ENCODE measurements around the gene GNL3.

Gene GNL3

DNA sequence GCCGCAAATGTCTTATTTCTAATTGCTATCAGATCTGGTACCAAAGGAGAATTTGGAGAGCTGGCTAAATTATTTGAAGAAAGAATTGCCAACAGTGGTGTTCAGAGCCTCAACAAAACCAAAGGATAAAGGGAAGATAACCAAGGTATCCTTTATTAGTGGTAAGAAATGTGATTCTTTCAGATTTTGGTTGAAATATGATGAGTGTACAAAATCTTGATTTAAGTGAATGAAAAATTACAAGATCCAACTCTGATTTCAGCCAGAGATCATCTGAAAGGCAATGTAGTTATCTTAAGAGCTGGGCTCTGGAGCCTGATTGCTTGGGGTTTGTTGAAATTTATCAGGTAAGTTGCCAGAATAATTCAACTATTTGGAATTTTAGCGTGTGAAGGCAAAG is 4.7 kb downstream of the GNL3 start:
- DNase-seq, result no peak

DNA sequence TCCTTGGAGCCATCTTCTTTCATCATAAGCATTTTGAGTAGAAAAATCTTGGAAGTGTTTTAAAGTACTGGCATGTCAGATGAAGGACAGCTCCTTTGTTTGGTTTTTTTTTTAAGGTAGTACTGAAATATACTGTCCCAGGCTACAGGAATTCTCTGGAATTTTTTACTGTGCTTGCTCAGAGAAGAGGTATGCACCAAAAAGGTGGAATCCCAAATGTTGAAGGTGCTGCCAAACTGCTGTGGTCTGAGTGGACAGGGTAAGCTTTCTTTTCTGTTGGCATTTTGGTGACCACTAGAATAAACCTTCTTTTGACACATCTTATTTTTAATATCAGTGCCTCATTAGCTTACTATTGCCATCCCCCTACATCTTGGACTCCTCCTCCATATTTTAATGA is 7.2 kb downstream of the GNL3 start:
- no peak for DNase-seq

- DNase-seq, result no peak
Measured at GRCh38 chr3:52694528-52695189, 8.8 kb downstream of the GNL3 start.

- DNase-seq, result no peak
Measured at GRCh38 chr3:52695798-52696671, 10.2 kb downstream of the GNL3 start.

GRCh38 chr3:52696830-52697631 is 11.2 kb downstream of the GNL3 start:
- no peak for DNase-seq

GRCh38 chr3:52697632-52697965 is 11.8 kb downstream of the GNL3 start:
- no peak for DNase-seq

GRCh38 chr3:52703341-52703740 is 17.5 kb downstream of the GNL3 start:
- no peak for DNase-seq

DNA sequence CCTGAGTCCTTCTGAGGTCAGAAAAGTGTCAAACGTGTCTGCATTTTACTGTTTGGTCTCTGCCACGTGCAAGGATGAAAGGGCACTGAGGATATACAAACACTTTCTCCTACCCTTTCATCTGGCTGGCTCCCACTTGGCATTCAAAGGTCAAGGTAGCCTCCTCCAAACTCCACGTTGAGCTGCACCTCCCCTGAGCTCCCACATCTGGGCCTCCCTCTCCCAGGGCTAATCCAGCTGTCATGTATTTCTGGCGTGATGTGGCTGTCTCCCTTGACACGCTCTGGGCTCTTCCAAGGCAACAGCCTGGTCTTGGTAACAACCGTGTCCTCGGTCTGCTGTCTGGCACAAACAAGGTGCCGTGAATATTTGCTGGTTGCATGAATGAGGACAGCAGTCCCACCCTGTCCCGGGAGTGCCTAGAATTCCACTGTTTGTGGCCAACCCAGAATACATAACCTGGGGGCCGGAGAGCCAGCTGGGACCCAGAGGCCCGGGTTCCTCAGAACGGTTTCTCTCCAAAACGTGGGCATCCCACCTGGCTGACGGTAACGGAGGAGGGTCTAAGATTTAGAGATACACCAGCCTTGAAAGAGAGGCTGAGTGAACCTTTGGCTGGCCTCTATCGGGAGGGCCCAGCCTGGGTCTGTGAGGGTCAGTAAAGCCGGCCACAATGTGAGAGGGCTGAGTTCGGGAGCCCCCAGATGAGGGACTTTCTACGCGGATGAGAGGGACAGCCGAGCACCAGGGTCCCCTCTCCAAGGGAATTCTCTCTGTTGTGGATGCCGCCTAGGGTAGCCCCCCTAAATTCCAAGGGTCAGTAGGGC is 19.0 kb downstream of the GNL3 start:
- DNase-seq, result no peak

DNA sequence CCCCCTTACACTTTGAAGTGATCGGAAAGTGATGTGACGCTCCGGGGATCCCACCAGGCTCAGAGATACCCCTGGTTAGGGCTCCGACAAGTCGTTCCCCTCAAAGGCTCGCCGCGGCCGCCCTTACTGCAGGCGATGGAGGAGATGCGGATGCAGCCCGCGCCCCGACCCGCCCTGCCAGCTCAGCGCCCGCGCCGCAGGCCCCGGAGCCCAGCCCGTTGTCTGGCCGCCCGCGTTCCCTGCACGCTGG is 19.5 kb downstream of the GNL3 start:
- no peak for DNase-seq

GRCh38 chr3:52705688-52706686 is 20.2 kb downstream of the GNL3 start, which contains the start of the genes GLT8D1 and SPCS1:
GLT8D1 (minus strand) TSS chr3:52705791; CDS start chr3:52700460, 5,331 bp downstream.
SPCS1 (plus strand) TSS chr3:52706106; CDS start chr3:52706247, 141 bp downstream.
- peak; percentile 81 for DNase-seq

- no peak for DNase-seq
Measured at GRCh38 chr3:52707585-52707984, 21.8 kb downstream of the GNL3 start.

GRCh38 chr3:52710512-52710911 is 24.7 kb downstream of the GNL3 start:
- no peak for DNase-seq

DNA sequence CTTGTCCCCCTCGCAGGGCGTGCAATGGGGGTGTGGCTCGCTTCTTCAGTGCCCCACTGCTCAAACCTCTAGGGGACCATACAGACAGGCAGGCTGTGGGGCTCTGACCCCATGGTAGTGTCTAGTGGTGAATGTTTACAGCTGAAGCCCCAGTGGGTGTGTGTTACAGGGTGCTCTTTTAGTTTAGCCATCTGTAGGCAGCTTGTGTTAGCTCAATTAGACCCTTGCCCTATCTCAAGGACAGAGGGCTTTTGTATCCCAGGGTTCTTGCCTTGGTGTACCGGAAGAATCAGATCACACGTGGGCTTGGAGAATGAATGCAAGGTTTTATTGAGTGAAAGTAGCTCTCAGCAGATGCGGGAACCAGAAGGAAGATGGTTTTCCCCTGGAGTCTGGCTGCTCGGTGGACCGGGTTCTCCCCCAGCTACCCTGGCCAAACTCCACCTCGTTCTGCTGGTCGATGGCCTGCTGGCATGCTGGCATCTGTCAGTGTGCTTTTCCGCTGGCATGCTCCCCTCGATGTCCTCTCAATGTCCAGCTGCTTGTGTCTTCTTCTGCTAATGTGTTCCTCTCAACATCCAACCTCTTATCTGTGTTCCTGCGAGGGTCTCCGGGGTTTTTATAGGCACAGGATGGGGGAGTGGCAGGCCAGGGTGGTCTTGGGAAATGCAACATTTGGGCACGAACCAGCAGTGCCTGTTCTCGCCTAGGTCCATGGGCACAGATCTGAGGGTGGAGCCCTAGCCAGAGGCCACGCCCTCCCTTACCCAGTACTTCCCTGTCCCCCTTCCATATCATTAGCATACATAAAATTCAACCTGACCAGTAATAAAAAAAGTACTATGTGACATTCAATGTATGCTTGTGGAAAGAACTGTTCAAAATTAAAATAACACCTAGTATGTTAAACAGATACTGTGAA is 26.7 kb downstream of the GNL3 start:
- no peak for DNase-seq

DNA sequence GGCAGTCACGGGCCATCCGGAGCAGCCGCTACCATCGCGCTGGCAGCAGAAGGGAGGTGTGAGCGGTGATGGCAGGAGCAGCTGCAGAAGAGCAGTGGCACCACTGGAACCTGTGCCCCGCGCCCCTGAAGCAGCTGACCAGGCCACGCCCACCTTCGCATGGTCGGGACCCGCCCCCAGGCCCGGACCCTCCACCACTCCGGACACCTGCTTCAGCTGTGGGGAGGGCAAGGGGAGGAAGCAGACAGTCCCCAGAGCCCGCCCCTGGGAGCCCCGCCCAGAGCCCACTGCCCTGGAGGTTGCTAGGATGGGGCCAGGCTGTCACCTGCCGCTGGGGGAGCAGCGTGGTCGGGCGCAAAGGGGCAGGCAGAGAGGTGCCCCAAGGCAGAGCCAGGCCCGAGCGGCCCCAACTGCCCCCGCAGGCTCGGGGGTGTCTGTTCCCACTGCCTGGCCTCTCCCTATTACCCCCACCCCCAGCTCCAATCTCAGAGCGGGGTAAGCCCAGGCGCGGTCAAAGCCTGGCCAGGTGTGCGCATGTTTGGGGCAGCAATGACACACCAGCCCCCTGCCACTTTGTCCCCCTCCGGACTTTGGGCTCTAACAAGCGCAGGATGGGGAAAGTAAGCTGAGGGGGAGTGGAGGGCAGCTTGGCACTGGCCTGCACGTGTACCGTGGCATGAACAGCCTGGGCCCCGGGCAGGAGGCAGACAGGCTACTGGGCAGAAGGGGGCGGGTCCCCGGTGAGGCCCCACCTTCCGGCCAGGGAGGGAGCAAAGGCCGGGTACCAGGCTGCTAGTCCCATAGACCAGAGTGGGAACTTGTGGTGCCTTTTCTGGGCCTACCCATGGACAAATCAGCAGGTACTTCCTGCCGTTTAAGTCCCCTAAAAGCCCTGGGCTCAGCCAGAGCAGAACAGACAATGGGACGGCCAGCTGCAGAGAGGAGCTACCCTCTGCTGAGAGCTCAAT is 28.8 kb downstream of the GNL3 start:
- no peak for DNase-seq

- no peak for DNase-seq
Measured at GRCh38 chr3:52715714-52716305, 30.0 kb downstream of the GNL3 start.

DNA sequence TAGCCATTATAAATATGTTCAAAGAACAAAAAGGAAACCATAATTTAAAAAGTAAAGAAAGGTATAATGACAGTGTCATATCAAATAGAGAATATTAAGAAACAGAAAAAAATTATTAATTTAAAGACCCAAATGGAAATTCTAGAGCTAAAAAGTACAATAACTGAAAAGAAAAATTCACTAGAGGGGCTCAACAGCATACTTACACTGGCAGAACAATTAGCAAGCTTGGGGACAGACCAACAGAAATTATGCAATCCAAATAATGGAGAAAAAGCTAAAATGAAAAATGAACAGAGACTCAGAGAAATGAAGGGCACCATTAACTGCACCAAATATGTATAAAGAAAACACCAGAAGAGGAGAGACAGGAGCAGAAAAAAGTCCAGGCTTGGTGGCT is 33.8 kb downstream of the GNL3 start:
- no peak for DNase-seq

DNA sequence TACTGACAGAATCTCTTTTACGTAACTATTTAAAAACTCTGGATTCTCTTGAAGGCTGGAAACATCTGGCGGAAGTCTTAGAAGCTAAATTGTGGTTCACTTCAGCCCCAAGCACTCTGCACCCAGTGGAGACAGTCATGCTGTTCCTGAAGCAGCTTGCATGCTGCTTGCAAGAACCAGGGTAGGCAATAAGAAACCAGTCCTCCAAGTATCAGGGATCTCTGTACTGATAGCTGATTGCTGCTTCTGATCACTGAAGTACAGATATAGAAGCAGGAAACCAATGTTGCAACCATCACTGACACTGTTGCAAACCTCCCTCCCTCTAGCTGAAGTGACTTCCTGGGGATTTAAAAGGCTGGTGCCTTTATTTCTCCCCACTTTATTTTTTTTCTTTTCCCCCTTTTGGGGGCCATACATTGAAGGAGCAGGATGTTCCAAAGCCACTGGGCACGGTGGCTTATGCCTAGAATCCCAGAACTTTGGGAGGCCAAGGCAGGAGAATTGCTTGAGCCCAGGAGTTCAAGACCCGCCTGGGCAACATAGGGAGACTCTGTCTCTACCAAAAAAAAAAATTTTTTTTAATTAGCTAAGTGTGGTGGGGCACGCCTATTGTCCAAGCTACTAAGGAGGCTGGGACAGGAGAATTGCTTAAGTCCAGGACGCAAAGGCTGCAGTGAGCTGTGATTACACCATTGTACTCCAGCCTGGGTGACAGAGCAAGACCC is 35.3 kb downstream of the GNL3 start:
- DNase-seq, result no peak

GRCh38 chr3:52721730-52722008 is 35.8 kb downstream of the GNL3 start:
- DNase-seq, result no peak

Measured in activated effector memory CD4-positive, alpha-beta T cell treated with Interleukin-2 at 50 U/mL for 16 hours (primary cell).